Hepatocyte (in vitro differentiated cells): ENCODE results near the gene MAD2L1BP. TPM values are rescaled to one million over a fixed set of nuclear protein-coding genes. Genes with fewer than 3 reads are reported as not detected.
A peak's percentile ranks its signal among the peaks of the same experiment; 100 is the strongest.
"Not testable (repeated sequence)": the region's sequence is repeated elsewhere in the genome, so short reads cannot be mapped to it uniquely, and the experiment has no call there.

Experiments
- DNase-seq: peaks from one replicate; pipeline ENCODE4 v3.0.0-alpha.2; 2016; ENCODE audit warnings: low spot score
- H2AFZ ChIP-seq: fragments of 200-600 bp; sonication (generic); 2 replicates; pipeline ENCODE4 v1.6.0; 2016; ENCODE audit warnings: antibody characterized with exemption, mild to moderate bottlenecking
- H3K27ac ChIP-seq: fragments of 200-600 bp; sonication (generic); 2 replicates; pipeline ENCODE4 v1.5.1; 2016; ENCODE audit warnings: mild to moderate bottlenecking
- H3K27me3 ChIP-seq: fragments of 200-600 bp; sonication (generic); 2 replicates; pipeline ENCODE4 v1.6.1; 2016
- H3K36me3 ChIP-seq: fragments of 200-600 bp; sonication (generic); replicated peaks from 2 replicates; pipeline ENCODE4 v1.5.1; 2016; ENCODE audit warnings: low read depth; ENCODE audit not compliant: insufficient read depth
- H3K4me1 ChIP-seq: fragments of 200-600 bp; sonication (generic); 2 replicates; pipeline ENCODE4 v1.5.1; 2016; ENCODE audit warnings: mild to moderate bottlenecking, moderate library complexity; ENCODE audit not compliant: insufficient read depth
- H3K4me2 ChIP-seq: fragments of 200-600 bp; sonication (generic); 2 replicates; pipeline ENCODE4 v1.6.0; 2016
- H3K4me3 ChIP-seq: fragments of 200-600 bp; sonication (generic); 2 replicates; pipeline ENCODE4 v1.5.1; 2016; ENCODE audit warnings: mild to moderate bottlenecking
- H3K79me2 ChIP-seq: fragments of 200-600 bp; sonication (generic); 2 replicates; pipeline ENCODE4 v1.6.0; 2017; ENCODE audit warnings: mild to moderate bottlenecking
- H3K9me2 ChIP-seq: fragments of 200-600 bp; sonication (generic); replicated peaks from 2 replicates; pipeline ENCODE4 v1.6.0; 2017; ENCODE audit warnings: mild to moderate bottlenecking; ENCODE audit not compliant: insufficient read depth
- H3K9me3 ChIP-seq: fragments of 200-600 bp; sonication (generic); 2 replicates; pipeline ENCODE4 v1.5.1; 2016; ENCODE audit warnings: low read depth, mild to moderate bottlenecking
- H4K20me1 ChIP-seq: fragments of 200-600 bp; sonication (generic); 2 replicates; pipeline ENCODE4 v1.6.0; 2016; ENCODE audit warnings: mild to moderate bottlenecking; ENCODE audit not compliant: insufficient read depth, poor library complexity, severe bottlenecking
- CTCF ChIP-seq: fragments of 200-600 bp; sonication (generic); IDR thresholded peaks from 2 replicates; pipeline ENCODE4 v1.5.1; 2016; ENCODE audit warnings: antibody characterized with exemption, mild to moderate bottlenecking; ENCODE audit not compliant: poor library complexity
- EZH2 ChIP-seq: fragments of 200-600 bp; sonication (generic); IDR thresholded peaks from 2 replicates; pipeline ENCODE4 v1.6.1; 2016; ENCODE audit warnings: antibody characterized with exemption, mild to moderate bottlenecking, borderline replicate concordance
- EZH2phosphoT487 ChIP-seq: fragments of 200-600 bp; sonication (generic); IDR thresholded peaks from one replicate; pipeline ENCODE4 v1.6.1; 2018; ENCODE audit warnings: antibody characterized with exemption, mild to moderate bottlenecking, low read depth, moderate library complexity; ENCODE audit not compliant: unreplicated experiment, severe bottlenecking
- WGBS: methylation state at CpG from one replicate; pipeline ENCODE4 v1.1.6; 2016; ENCODE audit warnings: low lambda C conversion rate; ENCODE audit errors: missing lambda C conversion rate; 5-methylcytosine and 5-hydroxymethylcytosine counted together
- polyA plus RNA-seq: library from polyadenylated mRNA; unstranded; fragments of >200 nt; fragmentation: Nextera tagmentation; extraction: Ambion mirVana; gene quantifications from 2 replicates; pipeline ENCODE4 v1.2.1, GENCODE V29; 2016
- total RNA-seq: library from RNA; depleted of rRNA; stranded (reverse); fragments of >200 nt; gene quantifications from 2 replicates; pipeline ENCODE4 v1.2.3, GENCODE V29; 2014

Gene MAD2L1BP
- total and polyA plus RNA-seq, 2 experiments from 2014 or later = 32.1 to 47.6 TPM

- H2AFZ ChIP-seq = peak overlapping the region; percentile 94
- DNase-seq = no peak
- peaks cover 4% of the 10 kb centered on the region for H3K4me1 ChIP-seq
- H4K20me1 ChIP-seq = no peaks in the 10 kb centered on the region
- no peaks in the 10 kb centered on the region for H3K27me3 ChIP-seq
- H3K9me3 ChIP-seq = no peaks in the 10 kb centered on the region
- no peak for TF ChIP-seq EZH2phosphoT487
- no peak for TF ChIP-seq CTCF
- no peak for TF ChIP-seq EZH2
- no peaks in the 10 kb centered on the region for H3K36me3 ChIP-seq
- peak overlapping the region; percentile 61 for H3K27ac ChIP-seq
- peaks cover 10% of the 10 kb centered on the region for H3K79me2 ChIP-seq
- WGBS = 18% methylated on average over 9 of the region's 9 CpGs
- peak overlapping the region; percentile 23 for H3K4me3 ChIP-seq
- peak overlapping the region; percentile 88 for H3K4me2 ChIP-seq
- no peaks in the 10 kb centered on the region for H3K9me2 ChIP-seq
Measured at GRCh38 chr6:43645613-43645964, 9.9 kb downstream of the MAD2L1BP start.

GRCh38 chr6:43647613-43648012 is 12.0 kb downstream of the MAD2L1BP start:
- Histone ChIP-seq H3K4me1 (peaks cover 4% of the 10 kb centered on the region), H4K20me1 (no peaks in the 10 kb centered on the region), H2AFZ (no peak overlapping the region), H3K9me2 (no peaks in the 10 kb centered on the region), H3K36me3 (no peaks in the 10 kb centered on the region), H3K27me3 (no peaks in the 10 kb centered on the region), H3K4me3 (no peak overlapping the region), H3K9me3 (no peaks in the 10 kb centered on the region), H3K79me2 (no peaks in the 10 kb centered on the region), H3K27ac (no peak overlapping the region), H3K4me2 (no peak overlapping the region)
- DNase-seq = no peak
- no peak for TF ChIP-seq EZH2phosphoT487
- TF ChIP-seq EZH2 = no peak
- no peak for TF ChIP-seq CTCF
- 94% methylated on average over 3 of the region's 3 CpGs for WGBS

GRCh38 chr6:43648248-43648647 is 12.6 kb downstream of the MAD2L1BP start:
- WGBS = 91% methylated on average over 2 of the region's 2 CpGs
- TF ChIP-seq CTCF (no peak), EZH2phosphoT487 (no peak), EZH2 (no peak)
- Histone ChIP-seq H2AFZ (no peak overlapping the region), H3K9me3 (no peaks in the 10 kb centered on the region), H3K27ac (no peak overlapping the region), H3K9me2 (no peaks in the 10 kb centered on the region), H3K36me3 (no peaks in the 10 kb centered on the region), H3K4me2 (no peak overlapping the region), H3K27me3 (no peaks in the 10 kb centered on the region), H4K20me1 (no peaks in the 10 kb centered on the region), H3K79me2 (no peaks in the 10 kb centered on the region), H3K4me3 (no peak overlapping the region), H3K4me1 (peaks cover 4% of the 10 kb centered on the region)
- DNase-seq = no peak

GRCh38 chr6:43652822-43653221 is 17.2 kb downstream of the MAD2L1BP start:
- H3K9me3 ChIP-seq, H3K4me2 ChIP-seq, DNase-seq, H3K79me2 ChIP-seq, H3K27me3 ChIP-seq, H3K4me1 ChIP-seq, H4K20me1 ChIP-seq, H3K27ac ChIP-seq, H3K36me3 ChIP-seq, H2AFZ ChIP-seq, H3K4me3 ChIP-seq, H3K9me2 ChIP-seq: not testable (repeated sequence)
- WGBS = 93% methylated on average over 2 of the region's 2 CpGs
